Parathyroid adenoma (tissue), 2 donors: ENCODE results near the gene KCTD1.
"Not testable (repeated sequence)": the region's sequence is repeated elsewhere in the genome, so short reads cannot be mapped to it uniquely, and the experiment has no call there.

ENCODE experiments used
- H2AFZ ChIP-seq: fragments of 300-600 bp; sonication (generic); one replicate; pipeline ENCODE4 v1.7.0; 2017; ENCODE audit warnings: antibody characterized with exemption, mild to moderate bottlenecking
- H3K27ac ChIP-seq: fragments of 300-600 bp; sonication (generic); one replicate; pipeline ENCODE4 v1.7.0; 2017
- H3K27me3 ChIP-seq: fragments of 300-600 bp; sonication (generic); one replicate; pipeline ENCODE4 v1.7.0; 2017; ENCODE audit warnings: low read length; ENCODE audit not compliant: control insufficient read depth, insufficient read depth
- H3K36me3 ChIP-seq: fragments of 300-600 bp; sonication (generic); one replicate; pipeline ENCODE4 v1.7.0; 2017; ENCODE audit warnings: low read length; ENCODE audit not compliant: control insufficient read depth, insufficient read depth
- H3K4me1 ChIP-seq: fragments of 300-600 bp; sonication (generic); one replicate; pipeline ENCODE4 v1.7.0; 2017; ENCODE audit warnings: control low read depth
- H3K4me2 ChIP-seq: fragments of 300-600 bp; sonication (generic); one replicate; pipeline ENCODE4 v1.7.0; 2017; ENCODE audit warnings: low read length
- H3K4me3 ChIP-seq: fragments of 300-600 bp; sonication (generic); one replicate; pipeline ENCODE4 v1.7.0; 2017; ENCODE audit warnings: low read depth, low read length
- H3K79me2 ChIP-seq: fragments of 300-600 bp; sonication (generic); one replicate; pipeline ENCODE4 v1.7.0; 2017; ENCODE audit warnings: control low read depth
- H3K9ac ChIP-seq: fragments of 300-600 bp; sonication (generic); one replicate; pipeline ENCODE4 v1.7.0; 2017; ENCODE audit warnings: mild to moderate bottlenecking
- H3K9me3 ChIP-seq: fragments of 300-600 bp; sonication (generic); one replicate; pipeline ENCODE4 v1.7.0; 2017; ENCODE audit warnings: low read length; ENCODE audit not compliant: control insufficient read depth
- CTCF ChIP-seq: fragments of 300-600 bp; sonication (generic); IDR thresholded peaks from one replicate; pipeline ENCODE4 v1.7.0; 2017; ENCODE audit warnings: antibody characterized with exemption, mild to moderate bottlenecking
- donor health status: primary hyperparathyroidism.

The KCTD1 gene

GRCh38 chr18:26440644-26441043 is 107.7 kb downstream of the KCTD1 start:
- no peak for TF ChIP-seq CTCF
- H2AFZ ChIP-seq: no peak overlapping the region
- H3K4me3 ChIP-seq: no peak overlapping the region
- no peaks in the 10 kb centered on the region for H3K27me3 ChIP-seq
- no peak overlapping the region for H3K4me2 ChIP-seq
- H3K4me1 ChIP-seq: peaks cover 2% of the 10 kb centered on the region
- no peaks in the 10 kb centered on the region for H3K9me3 ChIP-seq
- no peak overlapping the region for H3K9ac ChIP-seq
- H3K27ac ChIP-seq: no peak overlapping the region
- no peaks in the 10 kb centered on the region for H3K79me2 ChIP-seq
- H3K36me3 ChIP-seq: no peaks in the 10 kb centered on the region

DNA sequence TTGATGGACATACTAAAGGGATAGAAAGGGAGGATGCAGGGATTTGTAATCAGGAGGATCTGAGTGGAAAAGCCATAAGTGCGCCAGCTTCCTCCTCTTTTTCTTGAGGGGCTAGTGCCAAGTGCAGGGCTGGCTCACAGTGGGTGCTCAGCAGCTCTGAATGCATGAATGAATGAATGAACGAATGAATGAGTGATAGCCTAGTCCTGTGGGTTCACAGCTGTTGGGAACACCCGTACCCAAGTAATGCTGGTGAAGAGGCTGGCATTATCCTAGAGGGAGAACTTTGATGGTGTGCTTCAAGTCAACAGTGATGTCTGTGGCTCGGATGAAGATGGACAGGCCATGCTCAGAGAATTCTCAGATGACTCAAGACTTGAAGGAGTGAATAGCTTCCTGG is 108.8 kb downstream of the KCTD1 start:
- H3K36me3 ChIP-seq: no peaks in the 10 kb centered on the region
- no peaks in the 10 kb centered on the region for H3K9me3 ChIP-seq
- no peak overlapping the region for H3K27ac ChIP-seq
- no peak overlapping the region for H2AFZ ChIP-seq
- TF ChIP-seq CTCF: no peak
- no peak overlapping the region for H3K4me2 ChIP-seq
- no peak overlapping the region for H3K9ac ChIP-seq
- H3K79me2 ChIP-seq: no peaks in the 10 kb centered on the region
- no peak overlapping the region for H3K4me3 ChIP-seq
- no peaks in the 10 kb centered on the region for H3K27me3 ChIP-seq
- H3K4me1 ChIP-seq: peaks cover 2% of the 10 kb centered on the region

- no peak overlapping the region for H3K4me2 ChIP-seq
- no peak overlapping the region for H3K4me3 ChIP-seq
- no peaks in the 10 kb centered on the region for H3K27me3 ChIP-seq
- H3K36me3 ChIP-seq: no peaks in the 10 kb centered on the region
- H3K9ac ChIP-seq: no peak overlapping the region
- peaks cover 2% of the 10 kb centered on the region for H3K4me1 ChIP-seq
- H3K27ac ChIP-seq: no peak overlapping the region
- no peaks in the 10 kb centered on the region for H3K79me2 ChIP-seq
- no peaks in the 10 kb centered on the region for H3K9me3 ChIP-seq
- no peak overlapping the region for H2AFZ ChIP-seq
- no peak for TF ChIP-seq CTCF
Observed at GRCh38 chr18:26438980-26439379, 109.4 kb downstream of the KCTD1 start.

DNA sequence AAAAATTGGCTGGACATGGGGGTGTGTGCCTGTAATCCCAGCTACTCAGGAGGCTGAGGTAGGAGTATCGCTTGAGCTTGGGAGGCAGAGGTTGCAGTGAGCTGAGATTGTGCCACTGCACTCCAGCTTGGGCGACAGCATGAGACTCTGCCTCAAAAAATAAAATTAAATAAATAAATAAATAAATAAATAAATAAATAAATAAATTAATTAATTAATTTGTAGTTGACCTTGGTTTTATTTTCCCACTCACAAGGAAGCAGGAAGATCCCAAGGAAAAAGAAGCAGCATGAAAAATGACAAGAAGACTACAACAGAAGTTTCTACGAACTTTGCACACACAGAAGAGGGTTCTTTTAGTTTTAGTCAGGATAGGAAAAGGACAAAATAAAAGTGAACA is 110.7 kb downstream of the KCTD1 start:
- not testable (repeated sequence) for H3K4me2 ChIP-seq, H3K79me2 ChIP-seq, H3K9me3 ChIP-seq, H3K4me1 ChIP-seq, H3K36me3 ChIP-seq, H3K27ac ChIP-seq, H3K9ac ChIP-seq, H3K27me3 ChIP-seq, H2AFZ ChIP-seq, H3K4me3 ChIP-seq

- Histone ChIP-seq H3K4me3 (no peak overlapping the region), H3K27ac (no peak overlapping the region), H3K4me2 (no peak overlapping the region), H3K79me2 (no peaks in the 10 kb centered on the region), H3K9ac (no peak overlapping the region), H3K4me1 (no peaks in the 10 kb centered on the region), H3K9me3 (no peaks in the 10 kb centered on the region), H3K36me3 (no peaks in the 10 kb centered on the region), H3K27me3 (no peaks in the 10 kb centered on the region), H2AFZ (no peak overlapping the region)
- no peak for TF ChIP-seq CTCF
Observed at GRCh38 chr18:26436176-26437051, 111.9 kb downstream of the KCTD1 start.
